Astrocyte of the cerebellum (primary cell): ENCODE data around the gene MBOAT2.
"Not testable (repeated sequence)": the region's sequence is repeated elsewhere in the genome, so short reads cannot be mapped to it uniquely, and the experiment has no call there.

Source experiments
- DNase-seq: peaks from one replicate; pipeline ENCODE4 v3.0.0-alpha.2; 2011; ENCODE audit warnings: low read depth
- H3K4me3 ChIP-seq: 2 replicates; pipeline ENCODE4 v1.5.1; 2011; ENCODE audit warnings: mild to moderate bottlenecking, low read depth, low read length, moderate library complexity
- in situ Hi-C: cut with HindIII; loops from 2 replicates; pipeline ENCODE4 v1.10.0; 2017; ENCODE audit warnings: low sequenced_read_pairs
- TF ChIP-seq, protein P1 (sequence below): IDR thresholded peaks from 2 replicates; pipeline ENCODE4 v1.5.1; 2012; ENCODE audit warnings: low read length, low read depth, moderate library complexity, mild to moderate bottlenecking; ENCODE audit errors: missing control alignments

MBOAT2 gene, protein sequence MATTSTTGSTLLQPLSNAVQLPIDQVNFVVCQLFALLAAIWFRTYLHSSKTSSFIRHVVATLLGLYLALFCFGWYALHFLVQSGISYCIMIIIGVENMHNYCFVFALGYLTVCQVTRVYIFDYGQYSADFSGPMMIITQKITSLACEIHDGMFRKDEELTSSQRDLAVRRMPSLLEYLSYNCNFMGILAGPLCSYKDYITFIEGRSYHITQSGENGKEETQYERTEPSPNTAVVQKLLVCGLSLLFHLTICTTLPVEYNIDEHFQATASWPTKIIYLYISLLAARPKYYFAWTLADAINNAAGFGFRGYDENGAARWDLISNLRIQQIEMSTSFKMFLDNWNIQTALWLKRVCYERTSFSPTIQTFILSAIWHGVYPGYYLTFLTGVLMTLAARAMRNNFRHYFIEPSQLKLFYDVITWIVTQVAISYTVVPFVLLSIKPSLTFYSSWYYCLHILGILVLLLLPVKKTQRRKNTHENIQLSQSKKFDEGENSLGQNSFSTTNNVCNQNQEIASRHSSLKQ

DNA sequence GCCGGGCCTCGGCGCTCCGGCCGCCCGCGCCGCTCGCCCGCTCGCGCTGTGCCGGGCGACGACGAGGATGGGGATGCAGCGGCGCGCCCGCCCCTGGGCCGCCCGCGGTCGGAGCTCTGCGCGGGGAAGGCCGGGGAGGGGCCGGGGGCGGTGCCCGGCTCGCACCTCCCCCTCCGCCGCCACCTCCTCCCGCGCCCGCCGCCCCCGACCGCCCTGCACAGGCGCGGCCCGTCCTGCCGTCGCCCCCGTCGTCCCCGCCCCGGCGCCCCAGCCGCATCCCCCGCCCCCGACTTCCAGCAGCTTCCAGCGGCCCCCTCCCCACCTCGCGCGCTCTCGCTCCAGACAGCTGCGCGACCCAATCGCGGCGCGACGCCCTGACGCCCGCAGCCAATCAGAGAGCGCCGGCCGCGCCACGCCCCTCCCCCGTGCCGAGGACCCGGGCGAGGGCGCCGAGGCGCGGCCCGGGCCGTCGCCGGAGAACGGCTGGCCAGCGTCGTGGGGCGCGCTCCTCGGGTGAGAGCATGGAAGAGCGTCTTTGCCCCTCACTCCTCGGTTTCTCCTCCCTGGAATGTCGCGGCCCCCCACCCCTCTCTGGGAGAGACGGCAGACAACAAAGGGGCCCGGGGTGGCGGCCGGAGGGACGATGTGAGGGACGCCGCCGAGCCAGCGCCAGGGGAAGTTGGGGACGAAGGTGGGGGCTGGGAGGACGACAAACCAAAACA, at the start of gene MBOAT2:
TSS of gene MBOAT2 (minus strand) at position 69 of the 722 bp plus-strand sequence. CDS start 70 bp downstream, outside the sequence.
- peak within 1 kb of the TSS; percentile 71 for H3K4me3 ChIP-seq
- in situ Hi-C loops = no loop called here

DNA sequence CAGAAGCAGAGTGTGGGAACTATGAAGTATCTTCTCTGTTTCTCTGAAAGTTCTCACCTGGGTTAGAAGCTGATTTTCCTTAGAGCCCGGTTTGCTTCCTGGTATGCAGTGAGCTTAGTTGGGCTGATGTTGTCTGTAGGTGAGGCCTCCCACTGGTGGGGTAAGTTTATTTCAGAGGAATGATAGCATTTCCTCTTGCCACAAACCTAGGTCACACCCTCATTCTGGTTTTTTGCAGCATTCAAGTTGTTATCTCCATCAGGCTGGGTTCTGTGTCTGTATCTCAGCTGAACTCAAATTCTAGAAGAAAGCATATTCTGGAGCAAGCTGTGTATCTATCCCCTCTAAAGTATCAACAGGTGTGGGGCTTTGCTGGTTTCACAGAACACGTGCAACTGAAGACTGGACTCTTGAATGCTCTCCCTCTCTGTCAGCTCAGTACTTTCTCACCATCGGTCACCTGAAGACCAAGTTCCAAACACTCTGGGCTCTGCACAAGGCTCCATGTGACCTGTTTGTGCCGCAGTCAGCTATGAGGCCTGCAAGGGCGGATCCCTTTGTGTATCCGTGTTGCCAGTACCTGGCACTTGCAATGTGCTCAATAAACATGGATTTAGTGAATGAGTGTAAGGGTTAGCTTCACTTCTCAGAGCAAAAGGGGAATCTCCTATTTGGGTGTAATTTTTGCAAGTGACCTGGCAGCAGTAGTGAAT, 49.5 kb upstream of the MBOAT2 start:
- TF ChIP-seq, protein P1, sequence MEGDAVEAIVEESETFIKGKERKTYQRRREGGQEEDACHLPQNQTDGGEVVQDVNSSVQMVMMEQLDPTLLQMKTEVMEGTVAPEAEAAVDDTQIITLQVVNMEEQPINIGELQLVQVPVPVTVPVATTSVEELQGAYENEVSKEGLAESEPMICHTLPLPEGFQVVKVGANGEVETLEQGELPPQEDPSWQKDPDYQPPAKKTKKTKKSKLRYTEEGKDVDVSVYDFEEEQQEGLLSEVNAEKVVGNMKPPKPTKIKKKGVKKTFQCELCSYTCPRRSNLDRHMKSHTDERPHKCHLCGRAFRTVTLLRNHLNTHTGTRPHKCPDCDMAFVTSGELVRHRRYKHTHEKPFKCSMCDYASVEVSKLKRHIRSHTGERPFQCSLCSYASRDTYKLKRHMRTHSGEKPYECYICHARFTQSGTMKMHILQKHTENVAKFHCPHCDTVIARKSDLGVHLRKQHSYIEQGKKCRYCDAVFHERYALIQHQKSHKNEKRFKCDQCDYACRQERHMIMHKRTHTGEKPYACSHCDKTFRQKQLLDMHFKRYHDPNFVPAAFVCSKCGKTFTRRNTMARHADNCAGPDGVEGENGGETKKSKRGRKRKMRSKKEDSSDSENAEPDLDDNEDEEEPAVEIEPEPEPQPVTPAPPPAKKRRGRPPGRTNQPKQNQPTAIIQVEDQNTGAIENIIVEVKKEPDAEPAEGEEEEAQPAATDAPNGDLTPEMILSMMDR = no peak
- DNase-seq = no peak
- in situ Hi-C loops = no loop called here
- H3K4me3 ChIP-seq = no peak overlapping the region

More for the DNA sequence above, at the start of gene MBOAT2:
- TF ChIP-seq, protein P1 = no peak
- DNase-seq = peak; percentile 78

DNA sequence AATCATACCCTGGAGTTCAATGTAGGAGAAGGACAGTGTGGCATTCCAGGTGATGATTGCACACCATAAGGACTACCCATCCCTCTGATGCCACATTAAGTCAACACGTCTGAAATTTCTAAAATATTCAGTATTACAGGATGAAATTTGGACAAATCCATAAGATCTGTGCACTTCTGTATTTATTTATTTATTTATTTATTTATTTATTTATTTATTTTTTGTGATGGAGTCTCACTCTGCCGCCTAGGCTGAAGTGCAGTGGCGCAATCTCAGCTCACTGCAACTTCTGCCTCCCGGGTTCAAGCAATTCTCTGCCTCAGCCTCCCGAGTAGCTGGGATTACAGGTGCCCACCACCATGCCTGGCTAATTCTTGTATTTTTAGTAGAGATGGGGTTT, 48.0 kb upstream of the MBOAT2 start:
- H3K4me3 ChIP-seq, DNase-seq, in situ Hi-C loops: not testable (repeated sequence)

DNA sequence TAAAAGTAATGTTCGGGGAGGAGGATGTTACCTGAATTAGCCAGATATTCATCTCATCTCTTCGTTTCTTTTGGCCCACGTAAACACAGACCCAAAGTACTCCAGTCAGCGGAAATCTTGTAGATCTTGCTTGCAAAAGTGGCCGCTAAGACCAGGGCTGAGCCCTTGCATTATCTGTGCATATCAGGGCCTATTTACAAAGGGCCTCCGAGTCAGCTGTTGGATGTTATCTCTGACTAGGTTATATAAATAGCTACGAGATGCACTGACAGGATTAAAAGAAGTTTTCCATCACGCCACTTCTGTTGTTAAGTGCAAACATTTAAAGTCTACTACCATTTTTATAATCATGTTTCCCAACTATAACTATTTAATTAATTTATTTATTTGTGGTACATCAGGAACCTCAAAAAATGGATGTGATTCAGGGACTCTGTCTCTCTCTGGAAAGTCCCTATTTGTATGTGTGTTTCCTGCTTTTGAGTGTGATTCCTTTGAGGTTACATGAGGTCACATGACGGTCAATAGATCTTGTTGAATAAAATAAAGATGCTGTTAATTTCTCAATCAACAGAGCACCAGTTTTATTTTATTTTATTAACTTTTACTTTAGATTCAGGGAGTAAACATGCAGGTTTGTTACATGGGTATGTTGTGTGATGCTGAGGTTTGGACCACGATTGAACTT, 46.8 kb upstream of the MBOAT2 start:
- no peak for DNase-seq
- TF ChIP-seq, protein P1 = no peak
- no peak overlapping the region for H3K4me3 ChIP-seq
- in situ Hi-C loops = no loop called here

DNA sequence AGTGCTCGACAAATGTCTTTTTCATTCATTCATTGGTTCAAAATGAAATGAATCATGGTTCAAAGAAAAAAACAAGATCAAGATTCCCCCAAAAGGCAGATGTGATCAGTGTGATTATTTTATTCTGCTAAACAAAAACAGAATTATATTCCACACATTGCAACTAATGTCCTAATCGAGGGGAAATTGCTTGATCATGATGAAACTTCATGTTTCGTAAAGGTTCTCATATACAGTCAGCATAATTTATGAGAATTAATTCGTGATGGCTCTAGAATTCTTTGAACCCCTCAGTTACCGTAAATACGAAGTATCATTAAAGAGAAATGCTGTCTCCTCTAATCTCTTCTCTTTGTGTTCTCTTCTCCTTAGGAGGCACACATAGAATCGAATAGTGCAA, 42.1 kb upstream of the MBOAT2 start:
- no peak overlapping the region for H3K4me3 ChIP-seq
- in situ Hi-C loops = no loop called here
- no peak for DNase-seq
- TF ChIP-seq, protein P1 = no peak

DNA sequence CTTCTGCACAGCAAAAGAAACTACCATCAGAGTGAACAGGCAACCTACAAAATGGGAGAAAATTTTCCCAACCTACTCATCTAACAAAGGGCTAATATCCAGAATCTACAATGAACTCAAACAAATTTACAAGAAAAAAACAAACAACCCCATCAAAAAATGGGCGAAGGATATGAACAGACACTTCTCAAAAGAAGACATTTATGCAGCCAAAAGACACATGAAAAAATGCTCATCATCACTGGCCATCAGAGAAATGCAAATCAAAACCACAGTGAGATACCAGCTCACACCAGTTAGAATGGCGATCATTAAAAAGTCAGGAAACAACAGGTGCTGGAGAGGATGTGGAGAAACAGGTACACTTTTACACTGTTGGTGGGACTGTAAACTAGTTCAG, 40.0 kb upstream of the MBOAT2 start:
- in situ Hi-C loops, DNase-seq, H3K4me3 ChIP-seq: not testable (repeated sequence)

DNA sequence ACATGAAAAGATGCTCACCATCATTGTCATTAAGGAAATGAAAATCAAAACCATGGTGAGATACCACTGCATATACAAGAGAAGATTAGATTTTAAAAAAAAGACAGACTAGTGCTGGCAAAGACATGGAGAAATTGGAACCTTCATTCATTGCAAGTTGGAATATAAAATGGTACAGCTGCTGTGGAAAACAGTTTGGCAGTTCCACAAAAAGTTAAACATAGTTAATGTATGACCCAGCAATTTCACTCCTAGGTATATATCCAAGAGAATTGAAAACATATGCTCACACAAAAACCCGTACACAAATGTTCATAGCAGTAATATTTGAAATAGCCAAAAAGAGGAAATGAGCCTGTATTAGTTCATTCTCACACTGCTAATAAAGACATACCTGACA, 33.7 kb upstream of the MBOAT2 start:
- DNase-seq = no peak
- TF ChIP-seq, protein P1 = no peak
- in situ Hi-C loops = no loop called here
- no peak overlapping the region for H3K4me3 ChIP-seq
